ENCODE measurements around the gene NOA1. TPM values are rescaled to one million over a fixed set of nuclear protein-coding genes. Genes with fewer than 3 reads are reported as not detected.
"Not testable (repeated sequence)": the region's sequence is repeated elsewhere in the genome, so short reads cannot be mapped to it uniquely, and the experiment has no call there.

Gene NOA1
- total RNA-seq, 4 donors from 2014 or later = 21.9 to 24.7 (median 23.2) TPM

DNA sequence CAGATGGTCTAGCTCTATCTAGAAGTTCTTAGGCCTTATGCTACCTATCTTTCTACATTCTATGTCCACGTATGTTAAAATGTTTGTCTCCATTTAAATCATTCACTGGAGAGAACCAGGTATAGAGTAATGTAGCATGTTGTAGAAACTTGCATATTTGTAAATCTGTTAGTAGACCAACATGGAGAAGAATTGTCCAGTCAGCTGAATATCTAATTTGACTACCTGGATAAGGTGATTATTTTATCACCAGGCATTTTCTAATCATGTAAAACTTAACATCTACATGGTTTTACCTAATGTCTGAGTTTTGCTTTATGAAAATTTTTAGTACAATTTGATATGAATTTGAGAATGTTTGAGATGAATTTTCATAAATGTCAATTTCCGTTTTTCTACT lies 50.2 kb downstream of the NOA1 start:
- H3K9me3 ChIP-seq = no peaks in the 10 kb centered on the region
- H3K4me3 ChIP-seq = no peak overlapping the region
- H3K4me1 ChIP-seq = no peaks in the 10 kb centered on the region
- H3K27me3 ChIP-seq = no peaks in the 10 kb centered on the region
- TF ChIP-seq, protein P1, sequence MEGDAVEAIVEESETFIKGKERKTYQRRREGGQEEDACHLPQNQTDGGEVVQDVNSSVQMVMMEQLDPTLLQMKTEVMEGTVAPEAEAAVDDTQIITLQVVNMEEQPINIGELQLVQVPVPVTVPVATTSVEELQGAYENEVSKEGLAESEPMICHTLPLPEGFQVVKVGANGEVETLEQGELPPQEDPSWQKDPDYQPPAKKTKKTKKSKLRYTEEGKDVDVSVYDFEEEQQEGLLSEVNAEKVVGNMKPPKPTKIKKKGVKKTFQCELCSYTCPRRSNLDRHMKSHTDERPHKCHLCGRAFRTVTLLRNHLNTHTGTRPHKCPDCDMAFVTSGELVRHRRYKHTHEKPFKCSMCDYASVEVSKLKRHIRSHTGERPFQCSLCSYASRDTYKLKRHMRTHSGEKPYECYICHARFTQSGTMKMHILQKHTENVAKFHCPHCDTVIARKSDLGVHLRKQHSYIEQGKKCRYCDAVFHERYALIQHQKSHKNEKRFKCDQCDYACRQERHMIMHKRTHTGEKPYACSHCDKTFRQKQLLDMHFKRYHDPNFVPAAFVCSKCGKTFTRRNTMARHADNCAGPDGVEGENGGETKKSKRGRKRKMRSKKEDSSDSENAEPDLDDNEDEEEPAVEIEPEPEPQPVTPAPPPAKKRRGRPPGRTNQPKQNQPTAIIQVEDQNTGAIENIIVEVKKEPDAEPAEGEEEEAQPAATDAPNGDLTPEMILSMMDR (IDR thresholded peaks at IDR 0.05) = no peak
- TF ChIP-seq POLR2A (IDR thresholded peaks at IDR 0.05) = no peak
- TF ChIP-seq EP300 (IDR thresholded peaks at IDR 0.05) = no peak
- H3K36me3 ChIP-seq = peaks cover 0 to 87% (median 0%) of the 10 kb centered on the region in 3 donors
- H3K27ac ChIP-seq = no peak overlapping the region
- 95 to 97% methylated on average over 2 of the region's 2 CpGs for WGBS, 2 donors
- DNase-seq (ENCODE audit: low spot score in 2 of 2) = no peak

GRCh38 chr4:56914977-56915376 lies 62.4 kb downstream of the NOA1 start:
- not testable (repeated sequence) for H3K27me3 ChIP-seq; H3K27ac ChIP-seq; H3K4me3 ChIP-seq; H3K9me3 ChIP-seq; DNase-seq (ENCODE audit: low spot score in 2 of 2)
- 96 to 97% methylated on average over 12 of the region's 12 CpGs for WGBS, 2 donors
- Histone ChIP-seq H3K4me1 (peaks cover 0 to 65% (median 36%) of the 10 kb centered on the region in 4 donors), H3K36me3 (peaks cover 0 to 25% (median 0%) of the 10 kb centered on the region in 3 donors)

- peaks cover 0 to 71% (median 38%) of the 10 kb centered on the region in 4 donors for H3K4me1 ChIP-seq
- WGBS, 2 donors = 53 to 63% methylated on average over 3 of the region's 3 CpGs
- no peaks in the 10 kb centered on the region for H3K9me3 ChIP-seq
- no peaks in the 10 kb centered on the region for H3K27me3 ChIP-seq
- H3K4me3 ChIP-seq = no peak overlapping the region
- no peak overlapping the region for H3K27ac ChIP-seq
- TF ChIP-seq, protein P1 (IDR thresholded peaks at IDR 0.05) = no peak
- no peak for TF ChIP-seq EP300 (IDR thresholded peaks at IDR 0.05)
- no peak for TF ChIP-seq POLR2A (IDR thresholded peaks at IDR 0.05)
- no peak for DNase-seq (ENCODE audit: low spot score in 2 of 2)
- H3K36me3 ChIP-seq = peaks cover 0 to 22% (median 0%) of the 10 kb centered on the region in 3 donors
Observed at GRCh38 chr4:56914336-56914735, 63.1 kb downstream of the NOA1 start.

Small RNAs within 50 kb of the gene (small RNA-seq; reads per million reads assigned to genes)
- not detected for gene RNU6-998P

Other genes starting within 250 kb of the NOA1 start
- gene SPINK2, start 155.9 kb downstream of the NOA1 start, total RNA-seq = not detected
- gene REST, start 69.7 kb downstream of the NOA1 start, total RNA-seq = 10 to 100 TPM; 23.7 to 39.2 (median 33.9) TPM
- gene POLR2B, start 1.3 kb upstream of the NOA1 start, total RNA-seq = 10 to 100 TPM; 42.8 to 84.9 (median 70.9) TPM
- gene IGFBP7, start 132.8 kb upstream of the NOA1 start, total RNA-seq = 1,000 to 10,000 TPM; 1,415 to 3,184 (median 2,179) TPM